ENCODE data around the gene DTNA.

DNA sequence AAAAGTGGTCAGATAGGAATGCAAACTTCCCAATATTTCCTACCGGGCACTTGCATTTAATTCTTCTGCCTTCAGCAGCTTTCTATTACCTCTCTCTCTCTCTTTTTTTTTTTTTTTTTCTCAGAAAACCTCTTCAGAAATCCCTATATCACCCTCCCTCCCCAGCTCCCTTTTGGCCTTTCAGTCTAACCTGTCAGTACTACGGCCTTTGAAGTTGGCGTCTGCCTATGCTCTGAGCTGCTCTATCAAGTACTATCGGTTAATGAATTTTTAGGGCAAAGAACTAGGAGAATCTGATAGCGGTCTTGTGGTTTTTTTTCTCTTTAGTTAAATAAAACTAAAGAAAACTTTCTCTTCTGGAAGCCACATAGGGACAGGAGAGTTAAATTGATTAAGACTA is 208.8 kb downstream of the DTNA start:
- TF ChIP-seq GATA3 (IDR thresholded peaks at IDR 0.05; ENCODE audit: low read depth, low read length) (no peak), GATA2 (IDR thresholded peaks at IDR 0.05; ENCODE audit: low read depth, low read length) (no peak)

Measured in SH-SY5Y (cell line).